HG02852 (cell line): ENCODE results near the gene SSBP4.

Experiments used
- ATAC-seq: cut with Tn5 transposase; IDR thresholded peaks from one replicate; pipeline ENCODE4 v1.9.1; 2021; ENCODE audit warnings: mild to moderate bottlenecking, moderate library complexity; ENCODE audit not compliant: unreplicated experiment

The SSBP4 gene

GRCh38 chr19:18481505-18482222 is 62.5 kb downstream of the SSBP4 start:
- no peak for ATAC-seq

- no peak for ATAC-seq
Observed at GRCh38 chr19:18483119-18483890, 64.1 kb downstream of the SSBP4 start.
